ENCODE measurements around the gene C1orf35.

GRCh38 chr1:228077565-228078330, 25.4 kb downstream of the C1orf35 start:
- TF ChIP-seq, protein P1, sequence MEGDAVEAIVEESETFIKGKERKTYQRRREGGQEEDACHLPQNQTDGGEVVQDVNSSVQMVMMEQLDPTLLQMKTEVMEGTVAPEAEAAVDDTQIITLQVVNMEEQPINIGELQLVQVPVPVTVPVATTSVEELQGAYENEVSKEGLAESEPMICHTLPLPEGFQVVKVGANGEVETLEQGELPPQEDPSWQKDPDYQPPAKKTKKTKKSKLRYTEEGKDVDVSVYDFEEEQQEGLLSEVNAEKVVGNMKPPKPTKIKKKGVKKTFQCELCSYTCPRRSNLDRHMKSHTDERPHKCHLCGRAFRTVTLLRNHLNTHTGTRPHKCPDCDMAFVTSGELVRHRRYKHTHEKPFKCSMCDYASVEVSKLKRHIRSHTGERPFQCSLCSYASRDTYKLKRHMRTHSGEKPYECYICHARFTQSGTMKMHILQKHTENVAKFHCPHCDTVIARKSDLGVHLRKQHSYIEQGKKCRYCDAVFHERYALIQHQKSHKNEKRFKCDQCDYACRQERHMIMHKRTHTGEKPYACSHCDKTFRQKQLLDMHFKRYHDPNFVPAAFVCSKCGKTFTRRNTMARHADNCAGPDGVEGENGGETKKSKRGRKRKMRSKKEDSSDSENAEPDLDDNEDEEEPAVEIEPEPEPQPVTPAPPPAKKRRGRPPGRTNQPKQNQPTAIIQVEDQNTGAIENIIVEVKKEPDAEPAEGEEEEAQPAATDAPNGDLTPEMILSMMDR (IDR thresholded peaks at IDR 0.05; ENCODE audit: low read depth, low read length): no peak
- no peak for TF ChIP-seq EZH2phosphoT487 (IDR thresholded peaks at IDR 0.05; ENCODE audit: low read depth)
